HEK293 (cell line): ENCODE data around the gene FUBP3.

ENCODE experiments used
- CTCF ChIA-PET: fragments of 350-600 bp; formaldehyde crosslinking; extraction: SDS; loops from one replicate; lab custom pipeline; 2021; ENCODE audit warnings: antibody characterized with exemption; lab: Yijun Ruan, JAX
- POLR2A ChIA-PET: fragments of 300-600 bp; formaldehyde crosslinking; extraction: SDS; loops from one replicate; lab custom pipeline; 2020; ENCODE audit warnings: antibody characterized with exemption, inconsistent platforms; lab: Yijun Ruan, JAX
- H3K27ac ChIP-seq: fragments of 200-500 bp; sonication (Bioruptor generic); 2 replicates; pipeline ENCODE4 v1.5.1; 2014; ENCODE audit warnings: low read depth, low read length, control low read depth, inconsistent platforms; ENCODE audit errors: extremely low read depth
- H3K36me3 ChIP-seq, 2 experiments: fragments of 200-500 bp in 1 of 2; sonication (Bioruptor generic) in 1 of 2; 1 replicate in 1 of 2; 2 replicates in 1 of 2; pipeline ENCODE4 v1.5.1; 2014 to 2017; ENCODE audit warnings: inconsistent platforms in 2 of 2, low read length in 2 of 2; ENCODE audit not compliant: control insufficient read depth in 2 of 2, insufficient read depth in 1 of 2
- H3K4me1 ChIP-seq: fragments of 200-500 bp; sonication (Bioruptor generic); 2 replicates; pipeline ENCODE4 v1.5.1; 2014; ENCODE audit warnings: mild to moderate bottlenecking, low read length, inconsistent platforms; ENCODE audit not compliant: control insufficient read depth, insufficient read depth
- H3K4me3 ChIP-seq: 2 replicates; pipeline ENCODE4 v1.5.1; 2011; ENCODE audit warnings: low read depth, mild to moderate bottlenecking, control low read depth, low read length, moderate library complexity
- H3K9me3 ChIP-seq: fragments of 200-500 bp; sonication (Bioruptor generic); 2 replicates; pipeline ENCODE4 v1.5.1; 2014; ENCODE audit warnings: low read depth, low read length, inconsistent platforms; ENCODE audit not compliant: control insufficient read depth, insufficient read depth
- MEIS1 ChIP-seq: sonication (generic); formaldehyde crosslinking; IDR thresholded peaks from 2 replicates; pipeline ENCODE4 v1.8.1; 2022; ENCODE audit warnings: missing genetic modification reagents, mild to moderate bottlenecking, borderline replicate concordance
- PRDM1 ChIP-seq: fragments of 450-650 bp; formaldehyde crosslinking; IDR thresholded peaks from 2 replicates; pipeline ENCODE4; 2016; ENCODE audit warnings: missing biosample characterization, missing genetic modification characterization
- ZBTB20 ChIP-seq: fragments of 450-650 bp; formaldehyde crosslinking; IDR thresholded peaks from 2 replicates; pipeline ENCODE4 v1.5.1; 2016; ENCODE audit warnings: missing biosample characterization, missing genetic modification characterization
- ZFHX2 ChIP-seq: fragments of 450-650 bp; formaldehyde crosslinking; conservative IDR thresholded peaks from 2 replicates; pipeline ENCODE4 v1.5.1; 2016; ENCODE audit warnings: missing biosample characterization, missing genetic modification characterization
- ZNF175 ChIP-seq: fragments of 450-650 bp; formaldehyde crosslinking; IDR thresholded peaks from 2 replicates; pipeline ENCODE4 v1.5.1; 2016; ENCODE audit warnings: missing biosample characterization, missing genetic modification characterization
- ZNF24 ChIP-seq: fragments of 450-650 bp; formaldehyde crosslinking; IDR thresholded peaks from 2 replicates; pipeline ENCODE4 v1.5.1; 2016; ENCODE audit warnings: missing biosample characterization, missing genetic modification characterization
- ZNF274 ChIP-seq, 2 experiments: fragments of 200-500 bp in 1 of 2; fragments of 450-650 bp in 1 of 2; sonication (Bioruptor generic) in 1 of 2; formaldehyde crosslinking in 1 of 2; IDR thresholded peaks; 2 replicates each; pipeline versions ENCODE4 v1.5.1 to v1.6.1; 2014 to 2016; ENCODE audit warnings: borderline replicate concordance in 1 of 2, inconsistent platforms in 1 of 2, low read length in 1 of 2, missing biosample characterization in 1 of 2, missing genetic modification characterization in 1 of 2
- ZNF302 ChIP-seq: fragments of 450-650 bp; formaldehyde crosslinking; IDR thresholded peaks from 2 replicates; pipeline ENCODE4 v1.5.1; 2016; ENCODE audit warnings: missing biosample characterization, missing genetic modification characterization, low read depth
- ZNF324 ChIP-seq: fragments of 450-650 bp; formaldehyde crosslinking; IDR thresholded peaks from 2 replicates; pipeline ENCODE4 v1.5.1; 2016; ENCODE audit warnings: missing biosample characterization, missing genetic modification characterization
- ZNF423 ChIP-seq: fragments of 450-650 bp; formaldehyde crosslinking; IDR thresholded peaks from 2 replicates; pipeline ENCODE4 v1.5.1; 2016; ENCODE audit warnings: missing biosample characterization, missing genetic modification characterization
- ZNF664 ChIP-seq: fragments of 450-650 bp; formaldehyde crosslinking; IDR thresholded peaks from 2 replicates; pipeline ENCODE4 v1.5.1; 2016; ENCODE audit warnings: missing biosample characterization, missing genetic modification characterization
- ZNF707 ChIP-seq: fragments of 450-650 bp; formaldehyde crosslinking; IDR thresholded peaks from 2 replicates; pipeline ENCODE4 v1.5.1; 2016; ENCODE audit warnings: missing biosample characterization, missing genetic modification characterization
- TF ChIP-seq, protein P1 (sequence below): fragments of 450-650 bp; formaldehyde crosslinking; IDR thresholded peaks from 2 replicates; pipeline ENCODE4 v1.5.1; 2016; ENCODE audit warnings: missing biosample characterization, missing genetic modification characterization, borderline replicate concordance
- TF ChIP-seq, protein P2 (sequence below): fragments of 450-650 bp; formaldehyde crosslinking; conservative IDR thresholded peaks from 2 replicates; pipeline ENCODE4 v1.5.1; 2016; ENCODE audit warnings: low read depth, missing biosample characterization, missing genetic modification characterization
- TF ChIP-seq, protein P3 (sequence below): fragments of 450-650 bp; formaldehyde crosslinking; conservative IDR thresholded peaks from 2 replicates; pipeline ENCODE4 v1.5.1; 2016; ENCODE audit warnings: low read depth, missing biosample characterization, missing genetic modification characterization

FUBP3 gene

DNA sequence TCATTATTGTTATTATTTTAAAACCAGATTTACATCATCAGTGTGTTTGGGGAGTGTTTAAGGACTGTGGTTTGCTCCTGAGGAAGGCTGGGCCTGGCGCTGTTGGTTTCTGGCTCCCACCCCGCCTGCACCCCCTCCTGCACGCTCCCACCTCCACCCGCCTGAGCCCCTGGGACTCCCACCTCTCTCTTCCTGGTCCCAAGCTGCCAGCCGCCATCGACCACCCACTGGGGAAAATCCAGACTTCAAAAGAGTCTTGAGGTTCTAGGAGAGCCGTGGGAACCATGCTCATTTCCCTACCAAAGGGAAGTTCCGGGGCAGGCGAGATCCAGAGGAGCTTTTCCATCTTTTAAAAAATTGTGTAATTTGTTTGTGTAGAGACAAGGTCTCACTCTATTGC, 35.0 kb upstream of the FUBP3 start:
- Histone ChIP-seq H3K4me1 (no peaks in the 10 kb centered on the region), H3K36me3 (no peaks in the 10 kb centered on the region), H3K9me3 (no peaks in the 10 kb centered on the region), H3K4me3 (no peak overlapping the region), H3K27ac (no peak overlapping the region)
- ChIA-PET POLR2A (no interaction called here), CTCF (interaction anchor here (0.7 to 1.2 kb wide), 3 partner anchors 21 to 111 kb away, joined by 3 to 6 read pairs (median 4); no protein-coding TSS in a partner anchor)
- no peak for TF ChIP-seq ZNF707 (tag by site-specific recombination)
- TF ChIP-seq ZFHX2, result peak; percentile 24; the same call in 1 of the 2 replicates
- no peak for TF ChIP-seq ZNF664 (tag by site-specific recombination)

DNA sequence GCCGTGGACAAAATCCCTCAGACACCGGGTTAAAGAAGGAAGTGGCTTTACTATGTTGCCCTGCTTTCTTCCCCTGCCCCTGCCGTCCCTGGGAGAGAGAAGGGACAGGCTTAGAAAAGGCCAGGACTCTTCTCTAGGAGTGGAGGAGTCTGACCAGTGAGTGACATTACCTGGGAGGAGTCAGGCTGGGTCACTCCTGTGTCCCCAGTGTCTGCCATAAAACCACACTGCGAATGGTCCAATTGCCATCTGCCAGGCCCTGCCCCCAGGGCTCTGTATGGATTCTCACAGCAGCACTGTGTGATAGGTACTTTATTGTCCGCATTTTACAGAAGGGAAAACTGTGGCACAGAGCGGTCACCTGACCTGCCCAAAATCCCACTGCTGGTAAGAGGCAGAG, 31.3 kb upstream of the FUBP3 start:
- Histone ChIP-seq H3K4me1 (no peaks in the 10 kb centered on the region), H3K36me3 (no peaks in the 10 kb centered on the region)
- POLR2A ChIA-PET, result no interaction called here
- 0 out of 2 replicates have a peak, but pooled peaks have one; percentile 15 for TF ChIP-seq ZBTB20 (tag by site-specific recombination)
- no peak for TF ChIP-seq MEIS1 (CRISPR knock-in tag)
- TF ChIP-seq, all 188 proteins: peak for 1
- CTCF ChIA-PET, result no interaction called here
- no peaks in the 10 kb centered on the region for H3K9me3 ChIP-seq
- no peak overlapping the region for H3K4me3 ChIP-seq
- no peak overlapping the region for H3K27ac ChIP-seq

DNA sequence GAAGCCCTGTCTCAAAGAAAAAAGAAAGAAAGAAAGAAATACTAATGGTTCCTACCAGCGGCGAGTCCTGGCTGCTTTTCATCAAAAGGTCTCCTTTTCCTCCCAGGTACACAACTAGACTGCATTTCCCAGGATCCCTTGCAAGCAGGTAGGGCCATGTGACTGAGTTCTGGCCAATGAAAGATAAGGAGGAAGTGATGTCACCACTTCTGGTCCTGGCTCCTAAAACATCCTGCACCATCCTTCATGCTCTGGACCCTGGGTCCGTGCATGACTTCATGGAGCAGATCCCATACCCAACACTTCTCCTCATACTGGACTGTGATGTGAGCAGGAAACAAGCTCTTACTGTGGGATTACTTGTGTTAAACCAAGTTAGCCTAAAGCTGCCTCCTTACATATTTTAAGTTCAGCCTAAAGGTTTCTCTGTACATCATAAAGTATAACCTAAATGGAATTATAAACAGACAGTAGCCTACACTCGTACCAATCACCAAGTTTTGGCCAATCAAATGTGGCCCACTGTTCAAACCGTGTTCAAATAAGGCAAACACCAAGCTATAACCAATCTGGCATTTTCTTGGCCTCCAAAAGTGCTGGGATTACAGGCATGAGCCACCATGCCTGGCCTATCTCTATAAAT, 30.2 kb upstream of the FUBP3 start:
- POLR2A ChIA-PET, result no interaction called here
- TF ChIP-seq, protein P1, sequence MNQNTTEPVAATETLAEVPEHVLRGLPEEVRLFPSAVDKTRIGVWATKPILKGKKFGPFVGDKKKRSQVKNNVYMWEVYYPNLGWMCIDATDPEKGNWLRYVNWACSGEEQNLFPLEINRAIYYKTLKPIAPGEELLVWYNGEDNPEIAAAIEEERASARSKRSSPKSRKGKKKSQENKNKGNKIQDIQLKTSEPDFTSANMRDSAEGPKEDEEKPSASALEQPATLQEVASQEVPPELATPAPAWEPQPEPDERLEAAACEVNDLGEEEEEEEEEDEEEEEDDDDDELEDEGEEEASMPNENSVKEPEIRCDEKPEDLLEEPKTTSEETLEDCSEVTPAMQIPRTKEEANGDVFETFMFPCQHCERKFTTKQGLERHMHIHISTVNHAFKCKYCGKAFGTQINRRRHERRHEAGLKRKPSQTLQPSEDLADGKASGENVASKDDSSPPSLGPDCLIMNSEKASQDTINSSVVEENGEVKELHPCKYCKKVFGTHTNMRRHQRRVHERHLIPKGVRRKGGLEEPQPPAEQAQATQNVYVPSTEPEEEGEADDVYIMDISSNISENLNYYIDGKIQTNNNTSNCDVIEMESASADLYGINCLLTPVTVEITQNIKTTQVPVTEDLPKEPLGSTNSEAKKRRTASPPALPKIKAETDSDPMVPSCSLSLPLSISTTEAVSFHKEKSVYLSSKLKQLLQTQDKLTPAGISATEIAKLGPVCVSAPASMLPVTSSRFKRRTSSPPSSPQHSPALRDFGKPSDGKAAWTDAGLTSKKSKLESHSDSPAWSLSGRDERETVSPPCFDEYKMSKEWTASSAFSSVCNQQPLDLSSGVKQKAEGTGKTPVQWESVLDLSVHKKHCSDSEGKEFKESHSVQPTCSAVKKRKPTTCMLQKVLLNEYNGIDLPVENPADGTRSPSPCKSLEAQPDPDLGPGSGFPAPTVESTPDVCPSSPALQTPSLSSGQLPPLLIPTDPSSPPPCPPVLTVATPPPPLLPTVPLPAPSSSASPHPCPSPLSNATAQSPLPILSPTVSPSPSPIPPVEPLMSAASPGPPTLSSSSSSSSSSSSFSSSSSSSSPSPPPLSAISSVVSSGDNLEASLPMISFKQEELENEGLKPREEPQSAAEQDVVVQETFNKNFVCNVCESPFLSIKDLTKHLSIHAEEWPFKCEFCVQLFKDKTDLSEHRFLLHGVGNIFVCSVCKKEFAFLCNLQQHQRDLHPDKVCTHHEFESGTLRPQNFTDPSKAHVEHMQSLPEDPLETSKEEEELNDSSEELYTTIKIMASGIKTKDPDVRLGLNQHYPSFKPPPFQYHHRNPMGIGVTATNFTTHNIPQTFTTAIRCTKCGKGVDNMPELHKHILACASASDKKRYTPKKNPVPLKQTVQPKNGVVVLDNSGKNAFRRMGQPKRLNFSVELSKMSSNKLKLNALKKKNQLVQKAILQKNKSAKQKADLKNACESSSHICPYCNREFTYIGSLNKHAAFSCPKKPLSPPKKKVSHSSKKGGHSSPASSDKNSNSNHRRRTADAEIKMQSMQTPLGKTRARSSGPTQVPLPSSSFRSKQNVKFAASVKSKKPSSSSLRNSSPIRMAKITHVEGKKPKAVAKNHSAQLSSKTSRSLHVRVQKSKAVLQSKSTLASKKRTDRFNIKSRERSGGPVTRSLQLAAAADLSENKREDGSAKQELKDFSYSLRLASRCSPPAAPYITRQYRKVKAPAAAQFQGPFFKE (tag by site-specific recombination), result no peak
- TF ChIP-seq, protein P2, sequence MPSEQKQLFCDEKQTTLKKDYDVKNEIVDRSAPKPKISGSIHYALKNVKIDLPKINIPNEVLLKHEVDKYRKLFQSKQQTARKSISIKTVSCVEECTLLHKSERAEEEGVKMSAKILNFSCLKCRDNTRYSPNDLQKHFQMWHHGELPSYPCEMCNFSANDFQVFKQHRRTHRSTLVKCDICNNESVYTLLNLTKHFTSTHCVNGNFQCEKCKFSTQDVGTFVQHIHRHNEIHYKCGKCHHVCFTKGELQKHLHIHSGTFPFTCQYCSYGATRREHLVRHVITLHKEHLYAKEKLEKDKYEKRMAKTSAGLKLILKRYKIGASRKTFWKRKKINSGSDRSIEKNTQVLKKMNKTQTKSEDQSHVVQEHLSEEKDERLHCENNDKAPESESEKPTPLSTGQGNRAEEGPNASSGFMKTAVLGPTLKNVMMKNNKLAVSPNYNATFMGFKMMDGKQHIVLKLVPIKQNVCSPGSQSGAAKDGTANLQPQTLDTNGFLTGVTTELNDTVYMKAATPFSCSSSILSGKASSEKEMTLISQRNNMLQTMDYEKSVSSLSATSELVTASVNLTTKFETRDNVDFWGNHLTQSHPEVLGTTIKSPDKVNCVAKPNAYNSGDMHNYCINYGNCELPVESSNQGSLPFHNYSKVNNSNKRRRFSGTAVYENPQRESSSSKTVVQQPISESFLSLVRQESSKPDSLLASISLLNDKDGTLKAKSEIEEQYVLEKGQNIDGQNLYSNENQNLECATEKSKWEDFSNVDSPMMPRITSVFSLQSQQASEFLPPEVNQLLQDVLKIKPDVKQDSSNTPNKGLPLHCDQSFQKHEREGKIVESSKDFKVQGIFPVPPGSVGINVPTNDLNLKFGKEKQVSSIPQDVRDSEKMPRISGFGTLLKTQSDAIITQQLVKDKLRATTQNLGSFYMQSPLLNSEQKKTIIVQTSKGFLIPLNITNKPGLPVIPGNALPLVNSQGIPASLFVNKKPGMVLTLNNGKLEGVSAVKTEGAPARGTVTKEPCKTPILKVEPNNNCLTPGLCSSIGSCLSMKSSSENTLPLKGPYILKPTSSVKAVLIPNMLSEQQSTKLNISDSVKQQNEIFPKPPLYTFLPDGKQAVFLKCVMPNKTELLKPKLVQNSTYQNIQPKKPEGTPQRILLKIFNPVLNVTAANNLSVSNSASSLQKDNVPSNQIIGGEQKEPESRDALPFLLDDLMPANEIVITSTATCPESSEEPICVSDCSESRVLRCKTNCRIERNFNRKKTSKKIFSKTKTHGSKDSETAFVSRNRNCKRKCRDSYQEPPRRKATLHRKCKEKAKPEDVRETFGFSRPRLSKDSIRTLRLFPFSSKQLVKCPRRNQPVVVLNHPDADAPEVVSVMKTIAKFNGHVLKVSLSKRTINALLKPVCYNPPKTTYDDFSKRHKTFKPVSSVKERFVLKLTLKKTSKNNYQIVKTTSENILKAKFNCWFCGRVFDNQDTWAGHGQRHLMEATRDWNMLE (tag by site-specific recombination), result peak; percentile 73
- TF ChIP-seq ZNF423 (no peak), ZNF274 (IDR thresholded peaks at IDR 0.05; ENCODE audit: low read length) (no peak), ZNF274 (tag by site-specific recombination; IDR thresholded peaks at IDR 0.05; ENCODE audit: borderline replicate concordance) (no peak), ZNF24 (tag by site-specific recombination) (no peak), ZNF175 (tag by site-specific recombination) (no peak), ZNF324 (tag by site-specific recombination) (no peak), ZNF302 (tag by site-specific recombination) (no peak), PRDM1 (tag by site-specific recombination) (no peak)
- TF ChIP-seq, protein P3, sequence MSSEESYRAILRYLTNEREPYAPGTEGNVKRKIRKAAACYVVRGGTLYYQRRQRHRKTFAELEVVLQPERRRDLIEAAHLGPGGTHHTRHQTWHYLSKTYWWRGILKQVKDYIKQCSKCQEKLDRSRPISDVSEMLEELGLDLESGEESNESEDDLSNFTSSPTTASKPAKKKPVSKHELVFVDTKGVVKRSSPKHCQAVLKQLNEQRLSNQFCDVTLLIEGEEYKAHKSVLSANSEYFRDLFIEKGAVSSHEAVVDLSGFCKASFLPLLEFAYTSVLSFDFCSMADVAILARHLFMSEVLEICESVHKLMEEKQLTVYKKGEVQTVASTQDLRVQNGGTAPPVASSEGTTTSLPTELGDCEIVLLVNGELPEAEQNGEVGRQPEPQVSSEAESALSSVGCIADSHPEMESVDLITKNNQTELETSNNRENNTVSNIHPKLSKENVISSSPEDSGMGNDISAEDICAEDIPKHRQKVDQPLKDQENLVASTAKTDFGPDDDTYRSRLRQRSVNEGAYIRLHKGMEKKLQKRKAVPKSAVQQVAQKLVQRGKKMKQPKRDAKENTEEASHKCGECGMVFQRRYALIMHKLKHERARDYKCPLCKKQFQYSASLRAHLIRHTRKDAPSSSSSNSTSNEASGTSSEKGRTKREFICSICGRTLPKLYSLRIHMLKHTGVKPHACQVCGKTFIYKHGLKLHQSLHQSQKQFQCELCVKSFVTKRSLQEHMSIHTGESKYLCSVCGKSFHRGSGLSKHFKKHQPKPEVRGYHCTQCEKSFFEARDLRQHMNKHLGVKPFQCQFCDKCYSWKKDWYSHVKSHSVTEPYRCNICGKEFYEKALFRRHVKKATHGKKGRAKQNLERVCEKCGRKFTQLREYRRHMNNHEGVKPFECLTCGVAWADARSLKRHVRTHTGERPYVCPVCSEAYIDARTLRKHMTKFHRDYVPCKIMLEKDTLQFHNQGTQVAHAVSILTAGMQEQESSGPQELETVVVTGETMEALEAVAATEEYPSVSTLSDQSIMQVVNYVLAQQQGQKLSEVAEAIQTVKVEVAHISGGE (tag by site-specific recombination), result peak; percentile 30; the same call in 1 of the 2 replicates

More for the DNA sequence above, 30.2 kb upstream of the FUBP3 start:
- H3K27ac ChIP-seq, result no peak overlapping the region
- CTCF ChIA-PET, result interaction anchor here (0.6 kb wide), 1 partner anchor 29 kb away, joined by 3 read pairs; no protein-coding TSS in a partner anchor
- H3K4me3 ChIP-seq, result no peak overlapping the region
- H3K36me3 ChIP-seq, result no peaks in the 10 kb centered on the region
- H3K9me3 ChIP-seq, result no peaks in the 10 kb centered on the region
- H3K4me1 ChIP-seq, result no peaks in the 10 kb centered on the region
